ENCODE measurements around the gene CHRDL1.

Gene CHRDL1

GRCh38 chrX:110743679-110744340 lies 51.8 kb downstream of the CHRDL1 start:
- DNase-seq (ENCODE audit: low read depth): no peak

DNA sequence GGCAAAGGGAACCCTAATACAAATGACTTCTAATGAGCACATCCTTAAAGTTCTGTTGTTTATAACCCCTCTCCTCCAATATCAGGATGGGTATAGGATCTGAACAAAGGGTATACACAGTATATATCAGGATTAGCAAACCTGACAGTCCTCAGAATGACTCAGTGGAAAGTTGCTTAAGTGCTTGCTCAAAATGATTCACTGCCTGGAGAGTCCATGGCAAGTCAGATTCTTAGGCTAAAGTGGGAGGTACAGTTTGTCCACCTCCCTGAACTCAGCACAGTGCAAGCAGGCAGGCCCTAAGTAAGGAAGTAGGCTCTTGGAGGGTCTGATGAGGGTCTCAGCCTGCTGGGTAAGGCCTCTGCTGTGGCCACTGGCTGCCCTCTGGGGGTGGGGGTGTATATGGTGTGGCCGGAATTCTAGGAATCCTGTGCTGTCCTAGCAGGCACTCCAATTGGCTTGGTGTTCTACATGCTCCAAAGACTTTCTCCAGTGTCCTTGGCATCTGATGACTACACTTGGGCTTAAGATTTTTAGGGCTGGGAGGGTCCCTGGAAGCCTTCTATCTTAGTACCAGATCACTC lies 54.3 kb downstream of the CHRDL1 start:
- DNase-seq (ENCODE audit: low read depth): no peak

DNA sequence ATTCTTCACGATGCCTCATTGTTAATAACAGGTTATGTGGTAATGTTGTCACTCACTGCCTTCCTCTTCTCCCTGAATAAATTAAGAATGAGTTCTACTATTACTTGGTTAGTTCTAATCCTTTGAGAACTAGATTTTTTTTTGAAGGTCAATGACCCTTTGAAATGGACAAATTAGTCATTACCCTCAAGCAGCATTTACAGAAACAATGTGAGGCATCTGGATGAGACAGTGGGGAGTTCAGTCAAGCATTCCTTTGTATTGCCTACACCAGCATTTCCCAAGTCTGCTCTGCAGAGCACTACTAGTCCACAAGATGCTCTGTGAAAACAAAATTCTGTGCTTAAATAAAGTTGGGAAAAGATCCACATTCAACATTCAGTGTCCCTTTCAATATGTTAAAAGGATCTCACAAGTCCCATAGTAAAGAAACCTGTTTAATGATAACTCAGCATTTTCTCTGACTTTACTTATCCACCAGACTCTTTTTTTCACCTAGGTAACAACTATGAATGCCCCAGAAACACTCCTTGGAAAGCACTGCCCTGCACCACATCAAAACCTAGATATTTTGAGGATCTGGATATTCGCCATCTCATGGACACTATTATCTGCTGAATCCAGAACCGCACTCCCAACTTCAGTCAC lies 60.6 kb downstream of the CHRDL1 start:
- no peak for DNase-seq (ENCODE audit: low read depth)

GRCh38 chrX:110734271-110734670 lies 61.3 kb downstream of the CHRDL1 start:
- no peak for DNase-seq (ENCODE audit: low read depth)

DNA sequence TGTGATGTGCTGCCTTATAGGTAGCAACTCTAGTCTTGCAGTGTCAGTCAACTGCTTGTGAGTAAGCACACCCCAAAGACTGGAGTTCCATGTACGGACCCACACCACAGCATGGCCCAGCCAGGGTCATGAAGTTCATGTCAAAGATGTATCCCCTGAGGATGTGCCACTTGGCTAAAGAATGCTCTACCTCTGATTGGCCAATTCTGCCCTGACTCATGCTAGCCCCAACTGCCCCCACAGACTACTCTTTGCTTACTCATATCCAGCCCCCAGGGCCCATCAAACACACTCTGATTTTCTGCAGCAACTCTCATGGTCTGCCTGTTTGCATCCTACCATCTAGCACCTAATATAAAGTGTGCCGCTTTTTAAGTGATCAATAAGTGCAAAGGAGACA lies 62.5 kb downstream of the CHRDL1 start:
- no peak for DNase-seq (ENCODE audit: low read depth)

GRCh38 chrX:110732266-110732665 lies 63.4 kb downstream of the CHRDL1 start:
- DNase-seq (ENCODE audit: low read depth): no peak

DNA sequence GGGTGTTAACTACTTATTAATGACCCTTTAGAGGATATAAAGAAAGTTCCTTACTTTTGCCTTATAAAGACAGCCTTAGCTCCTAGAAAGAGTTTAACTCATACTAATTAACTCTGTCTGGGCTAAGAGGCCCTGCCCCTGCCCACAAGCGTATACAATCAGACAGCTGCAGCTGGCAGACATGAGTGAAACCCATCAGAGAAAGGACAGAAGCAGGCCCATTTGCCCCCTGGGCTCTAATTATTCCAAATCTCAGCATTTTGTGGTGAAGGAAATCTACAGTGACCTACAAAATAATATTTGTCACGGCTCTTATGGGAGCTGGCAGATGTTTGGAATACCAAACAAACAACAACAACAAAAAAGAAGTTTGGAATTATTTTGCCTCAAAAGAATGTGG lies 71.8 kb downstream of the CHRDL1 start:
- no peak for DNase-seq (ENCODE audit: low read depth)

GRCh38 chrX:110722135-110722534 lies 73.5 kb downstream of the CHRDL1 start:
- DNase-seq (ENCODE audit: low read depth): no peak

- no peak for DNase-seq (ENCODE audit: low read depth)
Measured at GRCh38 chrX:110713666-110714065, 82.0 kb downstream of the CHRDL1 start.

DNA sequence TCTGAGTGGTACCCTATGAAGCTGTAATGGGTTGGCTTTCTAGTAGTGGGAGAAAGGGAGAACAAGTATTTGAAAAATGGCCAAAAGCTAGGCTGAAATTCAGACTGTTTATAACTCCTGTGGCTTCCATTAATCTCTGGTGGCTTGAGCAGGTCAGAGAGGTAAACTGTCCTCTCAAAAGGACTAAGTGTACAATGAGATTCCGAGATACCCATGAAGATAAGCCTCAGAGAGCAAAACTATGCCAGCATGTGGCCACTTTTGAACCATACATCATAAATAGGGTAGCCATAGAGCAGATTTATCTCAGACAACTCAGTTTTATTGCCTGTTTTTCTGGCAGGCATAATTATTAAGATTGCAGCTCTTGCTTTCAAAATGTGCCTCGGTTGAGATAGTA lies 89.2 kb downstream of the CHRDL1 start:
- DNase-seq (ENCODE audit: low read depth): no peak

DNA sequence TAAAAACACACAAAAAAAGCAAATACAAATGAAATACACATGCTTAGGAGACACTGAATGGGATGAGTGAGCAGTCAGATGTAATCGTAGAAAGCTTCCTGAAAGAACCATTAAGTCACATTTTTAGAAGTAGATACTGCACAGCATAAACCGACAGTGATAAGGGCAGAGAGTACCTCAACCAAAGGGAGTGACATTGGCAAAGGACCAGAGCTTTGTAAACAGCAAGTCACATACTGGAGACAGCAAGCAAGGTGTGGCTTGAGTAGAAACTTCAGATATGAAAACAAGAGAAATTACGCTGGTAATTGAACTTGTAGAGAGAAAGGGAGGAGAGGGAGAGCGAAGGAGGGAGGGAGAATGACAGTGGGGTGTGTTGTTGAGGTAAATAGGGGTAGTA lies 92.0 kb downstream of the CHRDL1 start:
- no peak for DNase-seq (ENCODE audit: low read depth)

DNA sequence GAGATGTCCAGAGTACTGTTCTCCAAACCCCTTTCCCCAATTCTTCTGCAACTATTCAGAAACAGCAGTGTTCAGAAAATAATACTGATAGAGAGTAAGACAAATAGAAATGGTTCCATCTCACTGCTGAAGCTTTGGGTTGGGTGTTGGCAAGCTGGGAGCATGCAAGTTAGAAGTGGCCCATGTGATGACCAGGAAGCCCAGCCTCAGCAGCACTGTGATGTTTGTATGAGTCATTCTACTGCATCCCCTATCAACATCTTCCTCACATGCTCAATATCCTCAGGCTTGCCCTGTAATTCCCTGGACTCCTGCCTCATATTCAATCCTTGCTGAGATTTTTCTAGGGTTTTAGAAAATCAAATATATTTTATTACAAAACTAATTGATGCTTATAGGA lies 96.5 kb downstream of the CHRDL1 start:
- no peak for DNase-seq (ENCODE audit: low read depth)

- DNase-seq (ENCODE audit: low read depth): no peak
Measured at GRCh38 chrX:110698696-110699095, 96.9 kb downstream of the CHRDL1 start.

GRCh38 chrX:110692866-110693265 lies 102.8 kb downstream of the CHRDL1 start:
- DNase-seq (ENCODE audit: low read depth): no peak

- DNase-seq (ENCODE audit: low read depth): no peak
Measured at GRCh38 chrX:110691446-110691845, 104.2 kb downstream of the CHRDL1 start.

- DNase-seq (ENCODE audit: low read depth): no peak
Measured at GRCh38 chrX:110684653-110685052, 111.0 kb downstream of the CHRDL1 start.

GRCh38 chrX:110683925-110684324 lies 111.7 kb downstream of the CHRDL1 start:
- no peak for DNase-seq (ENCODE audit: low read depth)

- DNase-seq (ENCODE audit: low read depth): no peak
Measured at GRCh38 chrX:110678591-110678990, 117.0 kb downstream of the CHRDL1 start.

GRCh38 chrX:110675886-110676285 lies 119.7 kb downstream of the CHRDL1 start:
- DNase-seq (ENCODE audit: low read depth): no peak

DNA sequence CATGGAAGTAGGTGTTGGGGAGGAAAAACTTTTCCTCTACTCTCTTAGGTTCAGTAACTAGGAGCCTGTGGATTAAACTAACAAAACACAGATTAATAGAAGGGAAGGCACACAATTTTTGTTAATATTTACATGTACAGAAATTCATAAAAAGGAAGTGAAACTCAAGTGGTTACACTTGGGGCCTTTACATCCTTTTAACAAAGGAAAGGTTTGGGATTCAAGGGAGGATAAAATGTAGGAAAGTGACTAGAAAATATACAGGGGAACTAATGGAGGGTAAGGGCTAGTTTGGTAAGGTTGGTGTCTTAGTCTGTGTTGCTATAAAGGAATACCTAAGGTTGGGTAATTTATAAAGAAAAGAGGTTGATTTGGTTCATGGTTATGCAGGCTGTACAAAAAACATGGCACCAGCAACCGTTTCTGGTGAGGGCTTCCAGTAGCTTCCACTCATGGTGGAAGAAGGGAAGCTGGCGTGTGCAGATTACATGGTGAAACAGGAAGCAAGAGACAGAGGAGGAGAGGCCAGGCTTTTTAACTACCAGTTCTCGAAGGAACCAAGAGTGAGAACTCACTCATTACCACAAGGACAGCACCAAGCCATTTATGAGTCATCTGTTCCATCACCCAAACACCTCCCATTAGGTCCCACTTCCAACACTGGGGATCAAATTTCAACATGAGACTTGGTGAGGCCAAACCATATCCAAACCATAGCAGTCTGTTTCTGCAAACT lies 124.4 kb downstream of the CHRDL1 start:
- DNase-seq (ENCODE audit: low read depth): no peak

DNA sequence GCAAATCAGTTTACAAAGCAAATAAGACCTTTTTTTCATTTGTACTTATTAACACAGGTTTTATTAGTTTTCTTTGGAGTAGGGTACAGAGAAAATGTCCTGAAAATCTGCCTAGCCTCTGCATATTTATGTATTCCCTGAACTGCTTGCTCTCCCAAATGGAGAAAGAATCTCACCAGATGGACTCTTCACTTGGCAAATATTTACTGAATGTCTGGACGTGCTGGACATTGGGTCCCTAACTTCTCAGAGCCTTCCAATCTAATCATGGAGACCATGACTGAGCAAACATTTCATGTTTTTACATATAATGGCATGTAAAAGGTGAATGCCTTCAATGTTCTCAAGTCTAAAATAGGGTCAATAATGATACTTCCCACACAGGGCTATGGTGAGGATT lies 126.0 kb downstream of the CHRDL1 start:
- no peak for DNase-seq (ENCODE audit: low read depth)

DNA sequence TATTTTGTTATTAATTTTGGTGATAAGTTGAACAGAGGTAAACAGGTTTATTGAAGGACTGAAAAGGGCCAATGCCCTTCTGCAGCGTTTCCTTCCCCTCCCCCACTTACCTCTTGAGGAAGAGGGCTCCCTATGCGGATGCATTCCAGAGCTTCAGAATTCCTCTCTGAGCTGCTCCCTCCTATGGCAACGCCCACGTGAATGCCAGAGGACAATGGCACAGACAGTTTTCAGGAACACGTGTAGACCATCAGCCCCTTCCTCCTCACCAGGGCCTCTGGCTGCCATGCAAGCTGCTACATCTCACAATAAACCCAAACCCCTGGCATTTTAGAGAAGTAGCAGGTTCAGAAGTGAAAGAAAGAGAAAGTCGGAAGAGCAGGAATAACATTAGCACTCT lies 127.9 kb downstream of the CHRDL1 start:
- DNase-seq (ENCODE audit: low read depth): no peak
